Panc1 (cell line): ENCODE results near the gene TBPL2. TPM values are rescaled to one million over a fixed set of nuclear protein-coding genes. Genes with fewer than 3 reads are reported as not detected.

Experiments
- ATAC-seq: fragments of 200-7000 bp; cut with Tn5 transposase; 2 replicates; pipeline ENCODE4 v1.9.1; 2020; ENCODE audit warnings: mild to moderate bottlenecking, moderate library complexity
- BruUV-seq: library from RNA; stranded (reverse); fragments of 400-500 nt; replicated peaks from 2 replicates; lab custom pipeline; 2021; lab: Mats Ljungman, UMichigan
- CTCF ChIA-PET: fragments of 300-600 bp; sonication (Branson Sonifier 250); formaldehyde crosslinking; loops from one replicate; lab custom pipeline; 2022; ENCODE audit warnings: antibody characterized with exemption; lab: Charles Lee
- POLR2A ChIA-PET: fragments of 300-600 bp; sonication (Branson Sonifier 250); formaldehyde crosslinking; loops from one replicate; lab custom pipeline; 2022; ENCODE audit warnings: antibody characterized with exemption; lab: Charles Lee
- DNase-seq: peaks from one replicate; pipeline ENCODE4 v3.0.0-alpha.2; 2010; ENCODE audit warnings: low read depth, low spot score
- H3K27ac ChIP-seq: 2 replicates; pipeline ENCODE4 v1.5.1; 2011; ENCODE audit warnings: mild to moderate bottlenecking, low read length, inconsistent platforms
- H3K27me3 ChIP-seq: fragments of 200-500 bp; sonication (Bioruptor generic); 2 replicates; pipeline ENCODE4 v1.6.0; 2014; ENCODE audit warnings: low read length, inconsistent platforms; ENCODE audit not compliant: control insufficient read depth, insufficient read depth
- H3K36me3 ChIP-seq: fragments of 200-500 bp; sonication (Bioruptor generic); 2 replicates; pipeline ENCODE4 v1.5.1; 2014; ENCODE audit warnings: inconsistent platforms, mild to moderate bottlenecking, low read length, moderate library complexity; ENCODE audit not compliant: control insufficient read depth, insufficient read depth
- H3K4me1 ChIP-seq: 2 replicates; pipeline ENCODE4 v1.5.1; 2011; ENCODE audit warnings: inconsistent platforms, mild to moderate bottlenecking, low read length, moderate library complexity; ENCODE audit not compliant: control insufficient read depth, insufficient read depth
- H3K4me3 ChIP-seq, 2 experiments: 2 replicates each; pipeline ENCODE4 v1.5.1; 2011 to 2012; ENCODE audit warnings: low read depth in 2 of 2, low read length in 2 of 2, mild to moderate bottlenecking in 2 of 2, inconsistent platforms in 1 of 2, moderate library complexity in 1 of 2
- H3K9me3 ChIP-seq: fragments of 200-500 bp; sonication (Bioruptor generic); 2 replicates; pipeline ENCODE4 v1.5.1; 2014; ENCODE audit warnings: low read depth, mild to moderate bottlenecking, inconsistent platforms, low read length, moderate library complexity; ENCODE audit not compliant: control insufficient read depth, insufficient read depth
- CTCF ChIP-seq: fragments of 450-650 bp; IDR thresholded peaks from 2 replicates; pipeline ENCODE4 v1.5.1; 2017; ENCODE audit warnings: mild to moderate bottlenecking
- POLR2AphosphoS5 ChIP-seq: IDR thresholded peaks from 2 replicates; pipeline ENCODE4 v1.6.1; 2012; ENCODE audit warnings: mild to moderate bottlenecking, low read depth, low read length, moderate library complexity
- REST ChIP-seq, 2 experiments: IDR thresholded peaks; 2 replicates each; pipeline ENCODE4 v1.6.1; 2011 to 2012; ENCODE audit warnings: low read depth in 2 of 2, control low read depth in 1 of 2, low read length in 1 of 2, mild to moderate bottlenecking in 1 of 2, moderate library complexity in 1 of 2; ENCODE audit not compliant: insufficient read depth in 1 of 2
- SIN3A ChIP-seq: IDR thresholded peaks from 2 replicates; pipeline ENCODE4 v1.6.1; 2012; ENCODE audit warnings: low read depth, mild to moderate bottlenecking, low read length, moderate library complexity, borderline replicate concordance; ENCODE audit not compliant: insufficient read depth
- TCF7L2 ChIP-seq: IDR thresholded peaks from 2 replicates; pipeline ENCODE4 v1.6.1; 2011; ENCODE audit warnings: mild to moderate bottlenecking, low read depth, low read length, inconsistent platforms
- in situ Hi-C: cut with HindIII; loops from 2 replicates; pipeline ENCODE4 v1.10.0; 2016; ENCODE audit warnings: low sequenced_read_pairs, low pct_unique_long_range_greater_than_20kb
- intact Hi-C: fragments of 100-400 bp; cut with micrococcal nuclease; formaldehyde crosslinking; loops from one replicate; pipeline ENCODE4 v1.10.0; 2022; ENCODE audit not compliant: unreplicated experiment
- total RNA-seq: library from RNA; stranded (reverse); gene quantifications from one replicate; pipeline ENCODE4 v1.2.1, GENCODE V29; 2021; ENCODE audit not compliant: unreplicated experiment

The TBPL2 gene
- total RNA-seq, 1 experiment from 2014 or later, result not detected

- in situ Hi-C loops (no loop called here), intact Hi-C loops (no loop called here)
- Histone ChIP-seq H3K9me3 (no peaks in the 10 kb centered on the region), H3K4me1 (no peaks in the 10 kb centered on the region), H3K4me3 (no peak overlapping the region), H3K36me3 (peaks cover 2% of the 10 kb centered on the region; the same call in 1 of the 2 replicates), H3K27ac (no peak overlapping the region), H3K27me3 (no peaks in the 10 kb centered on the region)
- POLR2A ChIA-PET, result no interaction called here
- CTCF ChIA-PET, result no interaction called here
- BruUV-seq, result no TSS peak
- TF ChIP-seq POLR2AphosphoS5 (no peak), REST (IDR thresholded peaks at IDR 0.05; ENCODE audit: insufficient read depth in 1 of 2, low read depth in 2 of 2, low read length in 1 of 2) (no peak), SIN3A (no peak)
- no peak for ATAC-seq
- DNase-seq, result no peak
These were observed 68.0 kb downstream of the TBPL2 start for GRCh38 chr14:55372423-55372822.

- no peaks in the 10 kb centered on the region for H3K9me3 ChIP-seq
- no peak overlapping the region for H3K27ac ChIP-seq
- peaks cover 2% of the 10 kb centered on the region; the same call in 1 of the 2 replicates for H3K36me3 ChIP-seq
- in situ Hi-C loops (no loop called here), intact Hi-C loops (no loop called here)
- H3K27me3 ChIP-seq, result no peaks in the 10 kb centered on the region
- ATAC-seq (no peak), DNase-seq (no peak)
- H3K4me3 ChIP-seq, result no peak overlapping the region
- POLR2A ChIA-PET, result no interaction called here
- no TSS peak for BruUV-seq
- H3K4me1 ChIP-seq, result no peaks in the 10 kb centered on the region
- no peak for TF ChIP-seq CTCF
- TF ChIP-seq REST (IDR thresholded peaks at IDR 0.05; ENCODE audit: insufficient read depth in 1 of 2, low read depth in 2 of 2, low read length in 1 of 2), result no peak
- TF ChIP-seq SIN3A, result no peak
- no peak for TF ChIP-seq TCF7L2
- no peak for TF ChIP-seq POLR2AphosphoS5
- CTCF ChIA-PET, result no interaction called here
These were observed 69.4 kb downstream of the TBPL2 start for GRCh38 chr14:55370883-55371455.
